ENCODE measurements around the gene NDE1.
A peak's percentile ranks its signal among the peaks of the same experiment; 100 is the strongest.

NDE1 gene

DNA sequence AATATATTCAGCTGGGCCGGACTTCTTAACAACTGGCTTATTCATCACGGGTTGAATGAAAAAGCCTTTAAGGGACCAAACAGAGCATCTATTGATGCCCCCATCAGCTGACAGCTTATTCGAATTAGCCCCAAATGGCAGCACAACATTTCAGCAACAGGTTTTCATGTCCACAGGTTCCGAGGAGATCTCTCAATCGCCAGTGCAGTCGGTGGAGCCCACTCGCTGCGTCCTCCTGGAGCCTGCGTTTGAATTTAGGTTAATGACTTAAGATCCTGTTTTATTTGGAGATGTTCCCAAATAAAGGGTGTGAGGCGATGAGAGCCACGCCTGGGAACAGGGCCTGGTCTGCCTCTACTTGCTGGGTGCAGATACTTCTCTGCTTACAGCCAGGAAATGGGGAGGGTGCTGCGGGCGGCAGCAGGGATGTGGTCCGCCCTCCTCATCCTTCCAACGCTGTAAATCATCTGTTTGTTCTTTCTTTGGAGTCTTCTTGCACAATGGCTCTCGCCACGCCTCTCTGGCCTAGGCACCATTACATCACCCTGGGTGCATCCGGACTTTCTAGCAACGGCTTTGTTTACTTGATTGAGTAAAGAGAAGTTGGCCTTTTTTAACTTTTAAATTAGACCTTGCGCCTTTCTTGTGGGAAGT is 22.6 kb downstream of the NDE1 start:
- Histone ChIP-seq H3K27me3 (no peaks in the 10 kb centered on the region), H3K4me1 (no peaks in the 10 kb centered on the region), H3K9me3 (no peaks in the 10 kb centered on the region), H3K36me3 (peaks cover 18% of the 10 kb centered on the region), H3K4me3 (ENCODE audit: low read depth, low read length) (no peak overlapping the region)
- DNase-seq = no peak
- no peak for TF ChIP-seq CTCF (IDR thresholded peaks at IDR 0.05; ENCODE audit: low read depth, low read length)

GRCh38 chr16:15674571-15674970 is 24.5 kb downstream of the NDE1 start:
- DNase-seq = no peak
- H3K36me3 ChIP-seq = peaks cover 12% of the 10 kb centered on the region
- no peaks in the 10 kb centered on the region for H3K9me3 ChIP-seq
- no peak for TF ChIP-seq CTCF (IDR thresholded peaks at IDR 0.05; ENCODE audit: low read depth, low read length)
- H3K4me3 ChIP-seq (ENCODE audit: low read depth, low read length) = no peak overlapping the region
- no peaks in the 10 kb centered on the region for H3K27me3 ChIP-seq
- no peaks in the 10 kb centered on the region for H3K4me1 ChIP-seq

- Histone ChIP-seq H3K36me3 (peaks cover 18% of the 10 kb centered on the region), H3K4me1 (no peaks in the 10 kb centered on the region), H3K27me3 (no peaks in the 10 kb centered on the region), H3K4me3 (ENCODE audit: low read depth, low read length) (no peak overlapping the region), H3K9me3 (no peaks in the 10 kb centered on the region)
- no peak for DNase-seq
- no peak for TF ChIP-seq CTCF (IDR thresholded peaks at IDR 0.05; ENCODE audit: low read depth, low read length)
These were observed 26.5 kb downstream of the NDE1 start for GRCh38 chr16:15676506-15676905.

GRCh38 chr16:15677447-15677846 is 27.4 kb downstream of the NDE1 start:
- no peak for TF ChIP-seq CTCF (IDR thresholded peaks at IDR 0.05; ENCODE audit: low read depth, low read length)
- Histone ChIP-seq H3K4me3 (ENCODE audit: low read depth, low read length) (no peak overlapping the region), H3K4me1 (no peaks in the 10 kb centered on the region), H3K27me3 (no peaks in the 10 kb centered on the region), H3K36me3 (peaks cover 22% of the 10 kb centered on the region), H3K9me3 (no peaks in the 10 kb centered on the region)
- DNase-seq = no peak

GRCh38 chr16:15682105-15682570 is 32.1 kb downstream of the NDE1 start:
- peak; percentile 51 for DNase-seq
- peak; percentile 73 for TF ChIP-seq CTCF (IDR thresholded peaks at IDR 0.05; ENCODE audit: low read depth, low read length)
- no peaks in the 10 kb centered on the region for H3K4me1 ChIP-seq
- no peaks in the 10 kb centered on the region for H3K27me3 ChIP-seq
- no peak overlapping the region for H3K4me3 ChIP-seq (ENCODE audit: low read depth, low read length)
- no peaks in the 10 kb centered on the region for H3K9me3 ChIP-seq
- H3K36me3 ChIP-seq = peaks cover 33% of the 10 kb centered on the region

DNA sequence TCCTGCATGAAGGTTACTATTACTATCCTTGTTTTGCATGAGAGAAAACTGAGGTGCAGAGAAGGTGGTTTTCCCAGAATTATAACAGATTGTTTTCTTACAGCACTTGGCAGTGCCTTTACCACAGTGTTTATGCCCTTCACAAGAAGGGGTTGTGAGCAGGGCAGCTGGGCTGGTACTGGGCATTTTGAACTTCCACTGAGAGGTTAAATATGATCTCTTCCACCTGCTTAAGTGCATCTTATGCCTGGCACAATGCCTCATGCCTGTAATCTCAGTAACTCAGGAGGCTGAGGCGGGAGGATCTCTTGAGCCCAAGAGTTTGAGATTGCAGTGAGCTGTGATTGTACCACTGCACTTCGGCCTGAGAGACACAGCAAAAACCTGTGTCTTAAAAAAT is 36.2 kb downstream of the NDE1 start:
- DNase-seq = no peak
- Histone ChIP-seq H3K36me3 (peaks cover 44% of the 10 kb centered on the region), H3K27me3 (no peaks in the 10 kb centered on the region), H3K4me3 (ENCODE audit: low read depth, low read length) (no peak overlapping the region), H3K9me3 (no peaks in the 10 kb centered on the region), H3K4me1 (no peaks in the 10 kb centered on the region)
- TF ChIP-seq CTCF (IDR thresholded peaks at IDR 0.05; ENCODE audit: low read depth, low read length) = no peak
